Activated CD4-positive, CD25-positive, alpha-beta regulatory T cell treated with anti-CD3 and anti-CD28 coated beads, Interleukin-2, amount 50 U/mL, for 72 hours (primary cell): Measurements from ENCODE around the gene RIMOC1.

Experiments
- DNase-seq: peaks from one replicate; pipeline ENCODE4 v3.0.0; 2021

Gene RIMOC1

GRCh38 chr5:41903892-41904799 lies at the start of gene RIMOC1:
Gene RIMOC1, plus strand, starts transcription at chr5:41904344. Its CDS starts 24 bp downstream, at chr5:41904368.
- peak; percentile 98 for DNase-seq

- peak; percentile 34 for DNase-seq
Measured at GRCh38 chr5:41856644-41857491, 47.3 kb upstream of the RIMOC1 start.

- DNase-seq: no peak
Measured at GRCh38 chr5:41857989-41858388, 46.2 kb upstream of the RIMOC1 start.

GRCh38 chr5:41858890-41859289 lies 45.3 kb upstream of the RIMOC1 start:
- no peak for DNase-seq

GRCh38 chr5:41863871-41864486 lies 40.2 kb upstream of the RIMOC1 start:
- no peak for DNase-seq

- peak; percentile 30 for DNase-seq
Measured at GRCh38 chr5:41869151-41869723, 34.9 kb upstream of the RIMOC1 start.

GRCh38 chr5:41869724-41870626 lies 34.2 kb upstream of the RIMOC1 start, which contains the start of gene OXCT1:
Gene OXCT1, minus strand, starts transcription at chr5:41870425. Its CDS starts 67 bp downstream, at chr5:41870358.
- DNase-seq: peak; percentile 90

- DNase-seq: no peak
Measured at GRCh38 chr5:41870627-41871048, 33.5 kb upstream of the RIMOC1 start.

- DNase-seq: no peak
Measured at GRCh38 chr5:41871852-41872251, 32.3 kb upstream of the RIMOC1 start.

- no peak for DNase-seq
Measured at GRCh38 chr5:41874512-41875060, 29.6 kb upstream of the RIMOC1 start.

GRCh38 chr5:41875121-41875520 lies 29.0 kb upstream of the RIMOC1 start:
- no peak for DNase-seq

- no peak for DNase-seq
Measured at GRCh38 chr5:41876678-41877077, 27.5 kb upstream of the RIMOC1 start.

- no peak for DNase-seq
Measured at GRCh38 chr5:41877408-41877807, 26.7 kb upstream of the RIMOC1 start.

- no peak for DNase-seq
Measured at GRCh38 chr5:41878173-41878572, 26.0 kb upstream of the RIMOC1 start.

GRCh38 chr5:41878643-41879478 lies 25.3 kb upstream of the RIMOC1 start:
- no peak for DNase-seq

GRCh38 chr5:41882765-41883164 lies 21.4 kb upstream of the RIMOC1 start:
- no peak for DNase-seq

GRCh38 chr5:41883243-41883642 lies 20.9 kb upstream of the RIMOC1 start:
- DNase-seq: no peak

- no peak for DNase-seq
Measured at GRCh38 chr5:41883936-41884335, 20.2 kb upstream of the RIMOC1 start.

- DNase-seq: no peak
Measured at GRCh38 chr5:41885286-41885685, 18.9 kb upstream of the RIMOC1 start.

- no peak for DNase-seq
Measured at GRCh38 chr5:41891066-41891707, 13.0 kb upstream of the RIMOC1 start.
